Mesenchymal stem cell (in vitro differentiated cells and primary cell): Measurements from ENCODE around the gene SLC49A3.

Experiments used
- DNase-seq: peaks from one replicate; pipeline ENCODE4 v3.0.0-alpha.2; 2013
- H2AFZ ChIP-seq: one replicate; pipeline ENCODE4 v1.6.1; 2013; ENCODE audit warnings: low read depth, mild to moderate bottlenecking, control low read depth, inconsistent platforms, low read length, moderate library complexity
- H2AK5ac ChIP-seq: 2 replicates; pipeline ENCODE4 v1.6.1; 2013; ENCODE audit warnings: low read length, moderate library complexity, mild to moderate bottlenecking, inconsistent platforms; ENCODE audit not compliant: severe bottlenecking
- H2BK120ac ChIP-seq: one replicate; pipeline ENCODE4 v1.6.1; 2013; ENCODE audit warnings: low read depth, mild to moderate bottlenecking, inconsistent platforms, low read length, moderate library complexity
- H2BK12ac ChIP-seq, 2 experiments: one replicate each; pipeline ENCODE4 v1.6.1; 2013; ENCODE audit warnings: inconsistent platforms in 2 of 2, low read length in 2 of 2, mild to moderate bottlenecking in 2 of 2, moderate library complexity in 2 of 2, control low read depth in 1 of 2
- H2BK15ac ChIP-seq: one replicate; pipeline ENCODE4 v1.6.1; 2013; ENCODE audit warnings: mild to moderate bottlenecking, low read depth, inconsistent platforms; ENCODE audit not compliant: poor library complexity, severe bottlenecking
- H2BK5ac ChIP-seq: 2 replicates; pipeline ENCODE4 v1.6.1; 2013; ENCODE audit warnings: low read depth, mild to moderate bottlenecking, low read length, control low read depth, inconsistent platforms; ENCODE audit not compliant: poor library complexity, severe bottlenecking
- H3K14ac ChIP-seq, 2 experiments: one replicate each; pipeline ENCODE4 v1.6.1; 2013; ENCODE audit warnings: inconsistent platforms in 2 of 2, low read length in 2 of 2, control low read depth in 1 of 2, mild to moderate bottlenecking in 1 of 2, moderate library complexity in 1 of 2
- H3K18ac ChIP-seq, 2 experiments: one replicate each; pipeline ENCODE4 v1.6.1; 2013; ENCODE audit warnings: inconsistent platforms in 2 of 2, low read length in 2 of 2, control low read depth in 1 of 2, low read depth in 1 of 2, mild to moderate bottlenecking in 1 of 2
- H3K23ac ChIP-seq, 2 experiments: one replicate each; pipeline ENCODE4 v1.6.1; 2013; ENCODE audit warnings: inconsistent platforms in 2 of 2, low read length in 2 of 2, mild to moderate bottlenecking in 2 of 2, moderate library complexity in 2 of 2, control low read depth in 1 of 2
- H3K27ac ChIP-seq: 2 replicates; pipeline ENCODE4 v1.5.1; 2013; ENCODE audit warnings: mild to moderate bottlenecking, moderate library complexity, low read length, control low read depth, inconsistent platforms; ENCODE audit not compliant: poor library complexity, severe bottlenecking
- H3K27me3 ChIP-seq, 2 experiments: 2 replicates each; pipeline versions ENCODE4 v1.6.1 to v1.7.0; 2013; ENCODE audit warnings: low read length in 2 of 2, mild to moderate bottlenecking in 2 of 2, moderate library complexity in 2 of 2, control low read depth in 1 of 2, inconsistent platforms in 1 of 2; ENCODE audit not compliant: control insufficient read depth in 1 of 2, insufficient read depth in 1 of 2
- H3K36me3 ChIP-seq, 2 experiments: 2 replicates each; pipeline versions ENCODE4 v1.6.1 to v1.7.0; 2013; ENCODE audit warnings: low read length in 2 of 2, control low read depth in 1 of 2, inconsistent platforms in 1 of 2, low read depth in 1 of 2, mild to moderate bottlenecking in 1 of 2; ENCODE audit not compliant: insufficient read depth in 2 of 2, control insufficient read depth in 1 of 2
- H3K4ac ChIP-seq, 2 experiments: one replicate each; pipeline ENCODE4 v1.6.1; 2013; ENCODE audit warnings: inconsistent platforms in 2 of 2, low read length in 2 of 2, mild to moderate bottlenecking in 2 of 2, moderate library complexity in 2 of 2, control low read depth in 1 of 2, low read depth in 1 of 2
- H3K4me1 ChIP-seq: 2 replicates; pipeline ENCODE4 v1.6.1; 2013; ENCODE audit warnings: low read depth, low read length, control low read depth; ENCODE audit not compliant: control insufficient read depth, insufficient read depth
- H3K4me2 ChIP-seq: 2 replicates; pipeline ENCODE4 v1.6.1; 2013; ENCODE audit warnings: low read length, mild to moderate bottlenecking, inconsistent platforms; ENCODE audit not compliant: poor library complexity, severe bottlenecking
- H3K4me3 ChIP-seq, 2 experiments: 2 replicates each; pipeline versions ENCODE4 v1.5.1 to v1.7.0; 2013; ENCODE audit warnings: low read length in 2 of 2, mild to moderate bottlenecking in 2 of 2, control low read depth in 1 of 2, low read depth in 1 of 2; ENCODE audit not compliant: insufficient read depth in 1 of 2
- H3K79me1 ChIP-seq: replicated peaks from 2 replicates; pipeline ENCODE4 v1.6.1; 2013; ENCODE audit warnings: mild to moderate bottlenecking, control low read depth, low read length, inconsistent platforms; ENCODE audit not compliant: poor library complexity, severe bottlenecking
- H3K9ac ChIP-seq: 2 replicates; pipeline ENCODE4 v1.7.0; 2013; ENCODE audit warnings: mild to moderate bottlenecking, low read length, moderate library complexity
- H3K9me3 ChIP-seq: 2 replicates; pipeline ENCODE4 v1.7.0; 2013; ENCODE audit warnings: mild to moderate bottlenecking, low read length; ENCODE audit not compliant: control insufficient read depth
- H4K8ac ChIP-seq: one replicate; pipeline ENCODE4 v1.6.1; 2013; ENCODE audit warnings: inconsistent platforms, mild to moderate bottlenecking, low read length, moderate library complexity
- H4K91ac ChIP-seq: one replicate; pipeline ENCODE4 v1.6.1; 2013; ENCODE audit warnings: mild to moderate bottlenecking, low read length, inconsistent platforms
- WGBS: methylation state at CpG from one replicate; pipeline ENCODE4 v1.1.7; 2013; ENCODE audit warnings: mixed read lengths; 5-methylcytosine and 5-hydroxymethylcytosine counted together

Gene SLC49A3

DNA sequence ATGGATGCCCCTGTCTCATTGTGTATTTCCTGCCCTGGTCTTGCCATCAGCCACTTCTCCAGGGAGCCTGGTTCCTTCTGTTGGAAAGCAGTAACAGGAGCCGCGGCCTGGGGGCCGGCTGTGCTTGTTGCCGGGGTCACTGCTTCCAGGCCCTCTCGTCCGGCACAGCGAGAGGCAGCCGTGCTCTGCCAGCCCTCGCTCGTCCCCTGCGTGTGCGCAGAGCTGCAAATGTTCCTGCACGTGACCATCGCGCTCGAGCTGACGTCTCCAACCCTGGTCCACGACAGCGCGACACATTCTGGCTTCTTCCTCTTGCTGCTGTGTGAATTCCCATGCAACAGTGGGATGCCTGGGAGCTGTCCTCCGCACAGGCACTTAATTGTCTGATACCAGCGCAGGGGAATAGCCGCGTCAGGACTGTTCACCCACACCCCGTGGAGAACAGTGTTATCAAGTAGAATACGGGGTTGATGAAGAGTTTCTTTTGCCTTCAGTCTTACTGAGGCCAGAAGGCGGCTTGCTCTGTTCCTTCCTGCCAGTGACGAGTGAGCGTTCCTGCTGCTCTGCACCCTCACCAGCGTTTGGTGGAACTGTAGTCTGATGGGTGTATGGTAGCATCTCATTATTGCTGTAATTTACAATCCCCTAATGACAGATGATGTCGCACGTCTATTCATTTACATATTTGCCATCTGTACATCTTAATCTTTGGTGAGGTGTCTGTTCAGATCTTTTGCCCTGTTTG is 51.2 kb downstream of the SLC49A3 start:
- Histone ChIP-seq H2AFZ (no peak overlapping the region), H3K14ac (no peak overlapping the region), H4K8ac (no peak overlapping the region), H2AK5ac (no peak overlapping the region), H3K4ac (no peak overlapping the region), H3K23ac (no peak overlapping the region), H3K9ac (no peak overlapping the region), H3K27me3 (peaks cover 4 to 6% of the 10 kb centered on the region in 2 experiments), H2BK5ac (no peak overlapping the region), H3K4me2 (no peak overlapping the region), H3K4me1 (peaks cover 1% of the 10 kb centered on the region), H3K36me3 (no peaks in the 10 kb centered on the region), H3K4me3 (no peak overlapping the region), H3K79me1 (no peaks in the 10 kb centered on the region), H3K9me3 (peaks cover 3% of the 10 kb centered on the region), H2BK15ac (no peak overlapping the region), H2BK12ac (no peak overlapping the region), H3K27ac (no peak overlapping the region), H4K91ac (no peak overlapping the region), H3K18ac (no peak overlapping the region), H2BK120ac (no peak overlapping the region)
- no peak for DNase-seq
- WGBS: 92% methylated on average over 31 of the region's 32 CpGs

DNA sequence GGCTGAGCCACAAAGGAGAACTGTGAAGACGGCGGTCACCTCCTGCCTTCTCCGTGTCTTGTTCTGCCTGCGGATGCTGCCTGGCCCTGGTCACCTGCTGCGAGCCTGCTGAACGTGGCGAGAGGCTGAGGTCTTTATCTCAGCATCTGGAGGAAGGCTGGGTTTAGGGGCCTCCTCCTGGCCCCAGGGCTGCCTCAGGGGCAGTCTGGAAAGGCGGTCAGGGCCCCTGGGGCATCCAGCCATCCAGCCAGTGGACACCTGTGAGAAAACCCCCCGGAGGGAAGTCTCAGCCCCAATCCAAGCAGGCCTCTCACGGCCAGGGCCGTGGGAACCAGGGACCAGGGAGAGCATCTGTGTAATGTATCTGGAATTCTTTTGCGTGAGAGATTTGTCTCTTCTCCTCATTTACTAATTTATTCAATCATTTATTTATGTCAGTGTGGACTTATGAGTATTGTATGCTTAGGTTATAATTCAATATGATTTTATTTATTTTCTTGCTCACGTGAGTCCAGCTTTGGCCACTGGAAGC is 52.3 kb downstream of the SLC49A3 start:
- no peak overlapping the region for H2AK5ac ChIP-seq
- H3K36me3 ChIP-seq: no peaks in the 10 kb centered on the region
- DNase-seq: no peak
- no peak overlapping the region for H3K14ac ChIP-seq
- H3K27ac ChIP-seq: no peak overlapping the region
- H4K8ac ChIP-seq: no peak overlapping the region
- no peak overlapping the region for H3K4me2 ChIP-seq
- no peak overlapping the region for H3K23ac ChIP-seq
- no peak overlapping the region for H3K18ac ChIP-seq
- no peak overlapping the region for H2BK120ac ChIP-seq
- H3K9ac ChIP-seq: no peak overlapping the region
- H4K91ac ChIP-seq: no peak overlapping the region
- H3K4me1 ChIP-seq: peaks cover 1% of the 10 kb centered on the region
- H2BK15ac ChIP-seq: no peak overlapping the region
- WGBS: 88% methylated on average over 10 of the region's 13 CpGs
- H3K79me1 ChIP-seq: no peaks in the 10 kb centered on the region
- peaks cover 6% of the 10 kb centered on the region for H3K9me3 ChIP-seq
- H2AFZ ChIP-seq: no peak overlapping the region
- H2BK12ac ChIP-seq: no peak overlapping the region
- H3K4me3 ChIP-seq: no peak overlapping the region
- peaks cover 4 to 6% of the 10 kb centered on the region in 2 experiments for H3K27me3 ChIP-seq
- H2BK5ac ChIP-seq: no peak overlapping the region
- no peak overlapping the region for H3K4ac ChIP-seq

DNA sequence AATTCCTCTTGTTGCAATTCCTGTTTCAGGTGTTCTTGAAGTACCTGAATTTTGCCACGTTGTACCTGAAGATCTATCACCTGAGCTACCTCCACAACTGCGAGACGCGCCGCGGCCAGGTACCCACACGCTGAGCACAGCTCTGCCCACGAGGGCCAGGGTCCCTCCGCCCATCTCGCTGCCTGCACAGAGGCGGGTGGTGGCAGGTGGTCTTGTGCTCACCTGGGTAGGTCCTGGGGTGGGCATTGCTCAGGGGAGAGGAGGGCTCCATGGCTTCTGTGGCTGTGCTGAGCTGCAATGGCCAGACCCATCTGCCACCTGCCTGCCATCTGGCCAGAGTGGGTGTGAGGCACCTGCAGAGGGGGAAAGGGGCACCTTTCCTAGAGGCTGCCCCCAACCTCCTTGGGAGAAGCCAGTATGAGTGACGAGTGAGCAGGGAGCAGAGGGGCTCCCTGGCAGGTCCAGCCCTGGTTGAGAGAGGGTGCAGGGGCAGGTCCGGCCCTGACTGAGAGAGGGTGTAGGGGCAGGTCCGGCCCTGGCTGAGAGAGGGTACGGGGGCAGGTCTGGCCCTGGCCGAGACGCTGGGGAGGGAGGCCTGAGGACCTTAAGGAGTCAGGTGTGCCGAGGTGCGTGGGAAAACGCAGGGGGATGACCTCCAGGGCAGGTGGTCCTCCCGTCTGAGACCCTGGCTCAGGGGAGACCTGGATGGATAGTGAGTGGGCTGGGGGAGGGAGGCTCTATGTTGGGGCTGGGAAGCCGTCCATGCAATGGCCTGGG is 52.9 kb downstream of the SLC49A3 start:
- Histone ChIP-seq H2BK15ac (no peak overlapping the region), H4K91ac (no peak overlapping the region), H3K4me3 (no peak overlapping the region), H3K18ac (no peak overlapping the region), H3K9me3 (peaks cover 10% of the 10 kb centered on the region), H3K9ac (no peak overlapping the region), H3K4me1 (peaks cover 1% of the 10 kb centered on the region), H3K4ac (no peak overlapping the region), H3K27me3 (peaks cover 4 to 6% of the 10 kb centered on the region in 2 experiments), H3K14ac (no peak overlapping the region), H2BK12ac (no peak overlapping the region), H2BK120ac (no peak overlapping the region), H3K36me3 (no peaks in the 10 kb centered on the region), H3K23ac (no peak overlapping the region), H3K4me2 (no peak overlapping the region), H2BK5ac (no peak overlapping the region), H3K27ac (no peak overlapping the region), H4K8ac (no peak overlapping the region), H3K79me1 (no peaks in the 10 kb centered on the region), H2AFZ (no peak overlapping the region), H2AK5ac (no peak overlapping the region)
- 91% methylated on average over 22 of the region's 22 CpGs for WGBS
- DNase-seq: no peak
